Stimulated activated CD4-positive, alpha-beta T cell treated with anti-CD3 and anti-CD28 coated beads, Interleukin-15, amount 100 ng/mL, for 48 hours (primary cell): ENCODE data around the gene ADGRE2.
"Not testable (repeated sequence)": the region's sequence is repeated elsewhere in the genome, so short reads cannot be mapped to it uniquely, and the experiment has no call there.

Source experiments
- DNase-seq, 2 donors: peaks; one replicate each; pipeline ENCODE4 v3.0.0-alpha.2; 2020; ENCODE audit warnings: low read depth in 2 of 2

The ADGRE2 gene

GRCh38 chr19:14778110-14778845 lies at the start of gene ADGRE2:
ADGRE2 (minus strand) TSS chr19:14778560; CDS start chr19:14776756, 1,804 bp downstream.
- DNase-seq, result not testable (repeated sequence)

GRCh38 chr19:14826006-14826405 lies 47.6 kb upstream of the ADGRE2 start:
- no peak for DNase-seq

GRCh38 chr19:14821937-14822336 lies 43.6 kb upstream of the ADGRE2 start:
- no peak for DNase-seq

- no peak for DNase-seq
Measured at GRCh38 chr19:14818588-14818987, 40.2 kb upstream of the ADGRE2 start.

- no peak for DNase-seq
Measured at GRCh38 chr19:14817052-14817451, 38.7 kb upstream of the ADGRE2 start.

GRCh38 chr19:14814982-14815652 lies 36.8 kb upstream of the ADGRE2 start:
- DNase-seq, result no peak

- DNase-seq, result no peak
Measured at GRCh38 chr19:14809272-14810057, 31.1 kb upstream of the ADGRE2 start.

GRCh38 chr19:14804765-14805164 lies 26.4 kb upstream of the ADGRE2 start:
- no peak for DNase-seq

GRCh38 chr19:14798760-14799159 lies 20.4 kb upstream of the ADGRE2 start:
- no peak for DNase-seq

- DNase-seq, result no peak
Measured at GRCh38 chr19:14796021-14796420, 17.7 kb upstream of the ADGRE2 start.

- DNase-seq, result no peak
Measured at GRCh38 chr19:14795078-14795721, 16.8 kb upstream of the ADGRE2 start.

GRCh38 chr19:14792250-14792649 lies 13.9 kb upstream of the ADGRE2 start:
- not testable (repeated sequence) for DNase-seq

- DNase-seq, result no peak
Measured at GRCh38 chr19:14786421-14786851, 8.1 kb upstream of the ADGRE2 start.

GRCh38 chr19:14785102-14785793 lies 6.9 kb upstream of the ADGRE2 start:
- not testable (repeated sequence) for DNase-seq

GRCh38 chr19:14784730-14785101 lies 6.4 kb upstream of the ADGRE2 start:
- peak in 1 of 2 donors; percentile 30 for DNase-seq

GRCh38 chr19:14783410-14783998 lies 5.1 kb upstream of the ADGRE2 start:
- not testable (repeated sequence) for DNase-seq

- DNase-seq, result no peak
Measured at GRCh38 chr19:14782626-14783409, 4.5 kb upstream of the ADGRE2 start.

- DNase-seq, result not testable (repeated sequence)
Measured at GRCh38 chr19:14781713-14782536, 3.6 kb upstream of the ADGRE2 start.

GRCh38 chr19:14780622-14781225 lies 2.4 kb upstream of the ADGRE2 start:
- DNase-seq, result not testable (repeated sequence)
